ENCODE results near the gene AGBL4.

The AGBL4 gene

DNA sequence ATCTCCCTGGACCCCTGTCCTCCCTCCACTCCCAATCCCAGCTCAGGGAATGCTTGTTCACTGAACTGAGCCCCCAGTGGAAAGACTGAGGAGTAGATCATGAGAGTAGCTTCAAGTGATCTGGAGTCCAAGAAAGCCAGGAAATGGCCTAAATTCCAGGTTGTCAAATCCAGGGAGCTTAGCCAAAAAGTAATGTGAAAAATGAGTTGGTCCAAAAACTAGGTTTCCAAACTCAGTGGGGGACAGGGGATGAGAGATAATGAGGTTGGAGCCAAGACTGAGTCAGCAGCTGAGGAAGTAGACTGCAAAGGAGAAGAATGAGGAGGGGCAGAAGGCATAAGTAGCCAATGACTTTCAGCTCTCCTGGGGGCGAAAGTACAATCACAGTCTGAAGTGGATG, 963.0 kb downstream of the AGBL4 start:
- Histone ChIP-seq H3K27me3 (ENCODE audit: insufficient read depth, low read length) (no peaks in the 10 kb centered on the region), H2AFZ (ENCODE audit: low read length) (no peak overlapping the region), H3K9me3 (ENCODE audit: low read length) (no peaks in the 10 kb centered on the region), H3K4me1 (ENCODE audit: insufficient read depth, low read length, severe bottlenecking) (no peaks in the 10 kb centered on the region), H3K79me2 (ENCODE audit: insufficient read depth, low read length) (no peaks in the 10 kb centered on the region), H3K9me2 (ENCODE audit: low read depth, low read length) (no peaks in the 10 kb centered on the region), H3K9ac (ENCODE audit: low read length) (no peak overlapping the region), H3K27ac (ENCODE audit: low read depth, low read length, poor library complexity, severe bottlenecking) (no peak overlapping the region), H4K20me1 (ENCODE audit: insufficient read depth, low read length) (no peaks in the 10 kb centered on the region), H3K36me3 (ENCODE audit: insufficient read depth, low read length) (no peaks in the 10 kb centered on the region), H3K4me2 (ENCODE audit: low read length) (no peak overlapping the region), H3F3A (ENCODE audit: insufficient read depth, low read length) (no peaks in the 10 kb centered on the region), H3K4me3 (ENCODE audit: low read depth, low read length, poor library complexity, severe bottlenecking) (no peak overlapping the region)
- TF ChIP-seq CTCF (IDR thresholded peaks at IDR 0.05; ENCODE audit: low read length) (no peak), EZH2 (IDR thresholded peaks at IDR 0.05; ENCODE audit: borderline replicate concordance, low read length) (no peak)

DNA sequence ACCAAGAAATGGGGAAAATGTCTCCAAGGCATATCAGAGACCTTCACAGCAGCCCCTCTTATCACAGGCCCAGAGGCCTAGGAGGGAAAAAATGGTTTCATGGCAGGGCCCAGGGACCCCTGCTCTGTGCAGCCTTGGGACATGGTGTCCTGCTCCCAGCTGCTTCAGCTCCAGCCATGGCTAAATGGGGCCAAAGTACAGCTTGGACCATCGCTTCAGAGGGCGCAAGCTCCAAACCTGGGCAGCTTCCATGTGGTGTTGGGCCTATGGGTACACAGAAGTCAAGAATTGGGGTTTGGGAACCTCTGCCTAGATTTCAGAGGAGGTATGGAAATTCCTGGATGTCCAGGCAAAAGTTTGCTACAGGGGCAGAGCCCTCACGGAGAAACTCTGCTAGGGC, 964.7 kb downstream of the AGBL4 start:
- Histone ChIP-seq H3F3A (ENCODE audit: insufficient read depth, low read length) (no peaks in the 10 kb centered on the region), H4K20me1 (ENCODE audit: insufficient read depth, low read length) (no peaks in the 10 kb centered on the region; the same call in 1 of the 2 replicates), H3K79me2 (ENCODE audit: insufficient read depth, low read length) (no peaks in the 10 kb centered on the region), H3K9me3 (ENCODE audit: low read length) (no peaks in the 10 kb centered on the region), H3K36me3 (ENCODE audit: insufficient read depth, low read length) (no peaks in the 10 kb centered on the region), H3K9ac (ENCODE audit: low read length) (no peak overlapping the region), H3K4me3 (ENCODE audit: low read depth, low read length, poor library complexity, severe bottlenecking) (no peak overlapping the region), H3K4me1 (ENCODE audit: insufficient read depth, low read length, severe bottlenecking) (no peaks in the 10 kb centered on the region), H3K27ac (ENCODE audit: low read depth, low read length, poor library complexity, severe bottlenecking) (no peak overlapping the region), H3K27me3 (ENCODE audit: insufficient read depth, low read length) (no peaks in the 10 kb centered on the region), H3K9me2 (ENCODE audit: low read depth, low read length) (no peaks in the 10 kb centered on the region), H3K4me2 (ENCODE audit: low read length) (no peak overlapping the region), H2AFZ (ENCODE audit: low read length) (no peak overlapping the region)
- TF ChIP-seq CTCF (IDR thresholded peaks at IDR 0.05; ENCODE audit: low read length), result no peak
- no peak for TF ChIP-seq EZH2 (IDR thresholded peaks at IDR 0.05; ENCODE audit: borderline replicate concordance, low read length)

DNA sequence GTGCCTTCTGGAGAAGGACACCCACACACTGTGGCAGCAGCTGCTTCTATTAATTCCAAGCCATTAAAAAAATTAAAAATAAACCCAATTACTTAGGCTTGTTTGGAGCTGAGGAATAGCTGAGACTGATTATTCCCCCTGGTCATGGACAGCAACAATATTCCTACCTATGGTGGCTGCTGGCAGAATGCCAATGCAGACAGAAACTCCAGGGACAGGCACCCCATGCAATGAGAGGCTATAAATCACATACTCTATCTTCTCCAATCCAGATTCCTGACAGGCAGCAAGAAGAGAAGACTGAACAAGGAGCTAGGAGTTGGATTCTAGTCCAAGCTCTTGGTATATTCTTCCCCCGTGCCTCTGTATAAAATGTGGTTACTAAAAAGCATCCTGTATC, 971.7 kb downstream of the AGBL4 start:
- Histone ChIP-seq H3K4me2 (ENCODE audit: low read length) (no peak overlapping the region), H3K9me3 (ENCODE audit: low read length) (no peaks in the 10 kb centered on the region), H3K79me2 (ENCODE audit: insufficient read depth, low read length) (no peaks in the 10 kb centered on the region), H4K20me1 (ENCODE audit: insufficient read depth, low read length) (no peaks in the 10 kb centered on the region; the same call in 1 of the 2 replicates), H3K4me1 (ENCODE audit: insufficient read depth, low read length, severe bottlenecking) (no peaks in the 10 kb centered on the region), H3K27ac (ENCODE audit: low read depth, low read length, poor library complexity, severe bottlenecking) (no peak overlapping the region), H2AFZ (ENCODE audit: low read length) (no peak overlapping the region), H3K27me3 (ENCODE audit: insufficient read depth, low read length) (no peaks in the 10 kb centered on the region), H3K36me3 (ENCODE audit: insufficient read depth, low read length) (no peaks in the 10 kb centered on the region), H3K4me3 (ENCODE audit: low read depth, low read length, poor library complexity, severe bottlenecking) (no peak overlapping the region), H3F3A (ENCODE audit: insufficient read depth, low read length) (no peaks in the 10 kb centered on the region), H3K9ac (ENCODE audit: low read length) (no peak overlapping the region), H3K9me2 (ENCODE audit: low read depth, low read length) (no peaks in the 10 kb centered on the region)
- TF ChIP-seq EZH2 (IDR thresholded peaks at IDR 0.05; ENCODE audit: borderline replicate concordance, low read length) (no peak), CTCF (IDR thresholded peaks at IDR 0.05; ENCODE audit: low read length) (no peak)

Data from OCI-LY1 (cell line).